Loucy (cell line): ENCODE data around the gene CLCN6.

ENCODE experiments used
- H2AFZ ChIP-seq: fragments of 200-600 bp; sonication (generic); 2 replicates; pipeline ENCODE4 v1.6.0; 2016; ENCODE audit warnings: antibody characterized with exemption, mild to moderate bottlenecking, low read length, moderate library complexity
- H3F3A ChIP-seq: fragments of 200-600 bp; 2 replicates; pipeline ENCODE4 v1.6.0; 2016; ENCODE audit warnings: antibody characterized with exemption, low read depth, mild to moderate bottlenecking
- H3K27me3 ChIP-seq: fragments of 200-600 bp; sonication (generic); 2 replicates; pipeline ENCODE4 v1.6.1; 2014; ENCODE audit warnings: low read length, mild to moderate bottlenecking; ENCODE audit not compliant: insufficient read depth, poor library complexity, severe bottlenecking
- H3K36me3 ChIP-seq: fragments of 200-600 bp; sonication (generic); 2 replicates; pipeline ENCODE4 v1.6.1; 2016; ENCODE audit warnings: low read length; ENCODE audit not compliant: insufficient read depth
- H3K4me1 ChIP-seq: fragments of 200-600 bp; sonication (generic); 2 replicates; pipeline ENCODE4 v1.5.1; 2014; ENCODE audit warnings: low read length, mild to moderate bottlenecking; ENCODE audit not compliant: insufficient read depth, poor library complexity, severe bottlenecking
- H3K4me2 ChIP-seq: fragments of 200-600 bp; sonication (generic); 2 replicates; pipeline ENCODE4 v1.6.0; 2014; ENCODE audit warnings: antibody characterized with exemption, low read length, low read depth, mild to moderate bottlenecking; ENCODE audit not compliant: poor library complexity, severe bottlenecking
- H3K4me3 ChIP-seq: fragments of 200-600 bp; sonication (generic); 2 replicates; pipeline ENCODE4 v1.5.1; 2014; ENCODE audit warnings: low read length, mild to moderate bottlenecking, mixed read lengths; ENCODE audit not compliant: poor library complexity, severe bottlenecking
- H3K79me2 ChIP-seq: fragments of 200-600 bp; sonication (generic); 2 replicates; pipeline ENCODE4 v1.6.1; 2014; ENCODE audit warnings: low read length; ENCODE audit not compliant: insufficient read depth
- H3K9ac ChIP-seq: fragments of 200-600 bp; sonication (generic); 2 replicates; pipeline ENCODE4 v1.6.0; 2014; ENCODE audit warnings: mild to moderate bottlenecking, low read depth, low read length, moderate library complexity; ENCODE audit not compliant: poor library complexity, severe bottlenecking
- H3K9me2 ChIP-seq: fragments of 200-600 bp; sonication (generic); replicated peaks from 2 replicates; pipeline ENCODE4 v1.6.1; 2016; ENCODE audit warnings: low read depth, low read length, mixed read lengths
- H3K9me3 ChIP-seq: fragments of 200-600 bp; sonication (generic); 2 replicates; pipeline ENCODE4 v1.6.1; 2014; ENCODE audit warnings: mild to moderate bottlenecking, antibody characterized with exemption, low read length, low read depth; ENCODE audit not compliant: insufficient read depth
- H4K20me1 ChIP-seq: fragments of 200-600 bp; sonication (generic); 2 replicates; pipeline ENCODE4 v1.6.0; 2014; ENCODE audit warnings: antibody characterized with exemption, low read length, mild to moderate bottlenecking; ENCODE audit not compliant: insufficient read depth, poor library complexity, severe bottlenecking
- CTCF ChIP-seq: fragments of 200-600 bp; sonication (generic); conservative IDR thresholded peaks from 2 replicates; pipeline ENCODE4 v1.5.1; 2014; ENCODE audit warnings: mild to moderate bottlenecking, antibody characterized with exemption, low read length
- EZH2phosphoT487 ChIP-seq: fragments of 200-600 bp; IDR thresholded peaks from 2 replicates; pipeline ENCODE4 v1.6.1; 2018; ENCODE audit warnings: antibody characterized with exemption, mild to moderate bottlenecking, moderate library complexity, borderline replicate concordance

The CLCN6 gene

GRCh38 chr1:11796036-11796828 is 9.8 kb upstream of the CLCN6 start:
- Histone ChIP-seq H3K4me2 (no peak overlapping the region), H3K4me1 (no peaks in the 10 kb centered on the region), H3F3A (no peaks in the 10 kb centered on the region)

DNA sequence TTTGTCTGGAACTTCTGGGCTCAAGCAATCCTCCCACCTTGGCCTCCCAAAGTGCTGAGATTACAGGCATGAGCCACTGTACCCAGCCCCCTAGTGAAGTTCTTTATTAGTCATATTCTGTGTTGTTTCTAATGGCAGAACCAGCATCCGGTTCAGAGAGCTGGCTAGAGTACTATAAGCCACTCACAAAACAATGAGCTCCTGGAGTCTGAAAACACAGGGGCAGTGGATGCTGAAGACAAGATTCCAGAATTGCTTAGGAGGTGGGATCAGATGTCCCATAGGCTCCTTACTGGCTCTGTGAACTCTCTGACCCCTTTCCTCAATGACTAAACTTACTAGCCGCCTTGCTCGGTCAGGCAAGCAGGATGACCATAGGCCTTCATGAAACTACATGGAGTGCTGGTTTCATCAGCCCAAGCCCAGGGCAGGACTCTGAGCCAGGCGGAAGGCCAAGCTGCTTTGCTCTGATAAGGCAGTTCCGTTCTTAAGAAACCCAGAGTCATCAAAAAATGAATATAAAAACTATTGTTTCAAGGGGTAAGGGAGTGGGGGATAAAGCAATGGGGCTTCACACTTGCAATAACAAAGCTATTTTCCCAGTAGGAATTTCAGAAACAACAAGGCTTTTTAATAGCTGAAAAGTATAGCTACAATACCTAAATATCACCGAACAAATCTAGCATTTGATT is 8.3 kb upstream of the CLCN6 start:
- H2AFZ ChIP-seq, result no peak overlapping the region
- H4K20me1 ChIP-seq, result no peaks in the 10 kb centered on the region
- no peaks in the 10 kb centered on the region for H3K9me3 ChIP-seq

More at GRCh38 chr1:11796036-11796828, 9.8 kb upstream of the CLCN6 start:
- H4K20me1 ChIP-seq, result no peaks in the 10 kb centered on the region
- no peak overlapping the region for H2AFZ ChIP-seq
- no peaks in the 10 kb centered on the region; the same call in 1 of the 2 replicates for H3K79me2 ChIP-seq
- H3K9me2 ChIP-seq, result no peaks in the 10 kb centered on the region
- H3K9me3 ChIP-seq, result no peaks in the 10 kb centered on the region
- 0 out of 2 replicates have a peak, but pooled peaks cover 3% of the 10 kb centered on the region for H3K36me3 ChIP-seq
- no peaks in the 10 kb centered on the region for H3K27me3 ChIP-seq
- H3K4me3 ChIP-seq, result no peak overlapping the region
- no peak for TF ChIP-seq CTCF
- no peak for TF ChIP-seq EZH2phosphoT487
- H3K9ac ChIP-seq, result no peak overlapping the region

DNA sequence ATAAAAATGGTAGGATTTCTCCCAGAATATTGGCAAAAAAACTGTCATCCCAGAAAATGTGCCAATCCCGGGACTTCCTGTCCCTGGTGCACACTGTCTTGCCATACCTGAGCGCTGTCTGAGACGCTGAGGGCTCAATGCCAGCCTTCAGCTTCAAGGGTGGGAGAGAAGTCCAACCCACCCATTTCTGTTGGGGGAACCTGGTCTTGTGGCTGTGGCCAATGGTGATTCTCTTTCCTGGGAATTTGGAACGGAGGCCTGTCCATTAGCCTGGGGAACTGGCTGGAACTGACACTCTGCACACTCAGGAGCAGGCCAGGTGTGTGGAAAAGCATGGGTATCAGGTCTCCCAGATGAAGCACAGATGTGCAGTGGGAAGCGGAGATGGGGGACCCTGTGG is 6.9 kb upstream of the CLCN6 start:
- no peak overlapping the region for H2AFZ ChIP-seq
- peaks cover 6% of the 10 kb centered on the region; the same call in 1 of the 2 replicates for H3K79me2 ChIP-seq
- H4K20me1 ChIP-seq, result no peaks in the 10 kb centered on the region
- TF ChIP-seq CTCF (no peak), EZH2phosphoT487 (no peak)
- 0 out of 2 replicates have a peak, but pooled peaks cover 3% of the 10 kb centered on the region for H3K36me3 ChIP-seq
- H3K4me2 ChIP-seq, result no peak overlapping the region
- no peak overlapping the region for H3K9ac ChIP-seq
- H3K27me3 ChIP-seq, result no peaks in the 10 kb centered on the region
- peaks cover 22% of the 10 kb centered on the region for H3K4me1 ChIP-seq
- H3K9me3 ChIP-seq, result no peaks in the 10 kb centered on the region
- H3F3A ChIP-seq, result no peaks in the 10 kb centered on the region
- H3K4me3 ChIP-seq, result no peak overlapping the region
- no peaks in the 10 kb centered on the region for H3K9me2 ChIP-seq

More for the DNA sequence above, 8.3 kb upstream of the CLCN6 start:
- Histone ChIP-seq H3K36me3 (0 out of 2 replicates have a peak, but pooled peaks cover 3% of the 10 kb centered on the region), H3K4me2 (no peak overlapping the region), H3K4me3 (no peak overlapping the region), H3K9me2 (no peaks in the 10 kb centered on the region), H3K4me1 (peaks cover 10% of the 10 kb centered on the region), H3K27me3 (no peaks in the 10 kb centered on the region), H3F3A (no peaks in the 10 kb centered on the region), H3K79me2 (peaks cover 6% of the 10 kb centered on the region; the same call in 1 of the 2 replicates), H3K9ac (no peak overlapping the region)
- TF ChIP-seq EZH2phosphoT487 (no peak), CTCF (no peak)
